ENCODE data around the gene NPPA.

DNA sequence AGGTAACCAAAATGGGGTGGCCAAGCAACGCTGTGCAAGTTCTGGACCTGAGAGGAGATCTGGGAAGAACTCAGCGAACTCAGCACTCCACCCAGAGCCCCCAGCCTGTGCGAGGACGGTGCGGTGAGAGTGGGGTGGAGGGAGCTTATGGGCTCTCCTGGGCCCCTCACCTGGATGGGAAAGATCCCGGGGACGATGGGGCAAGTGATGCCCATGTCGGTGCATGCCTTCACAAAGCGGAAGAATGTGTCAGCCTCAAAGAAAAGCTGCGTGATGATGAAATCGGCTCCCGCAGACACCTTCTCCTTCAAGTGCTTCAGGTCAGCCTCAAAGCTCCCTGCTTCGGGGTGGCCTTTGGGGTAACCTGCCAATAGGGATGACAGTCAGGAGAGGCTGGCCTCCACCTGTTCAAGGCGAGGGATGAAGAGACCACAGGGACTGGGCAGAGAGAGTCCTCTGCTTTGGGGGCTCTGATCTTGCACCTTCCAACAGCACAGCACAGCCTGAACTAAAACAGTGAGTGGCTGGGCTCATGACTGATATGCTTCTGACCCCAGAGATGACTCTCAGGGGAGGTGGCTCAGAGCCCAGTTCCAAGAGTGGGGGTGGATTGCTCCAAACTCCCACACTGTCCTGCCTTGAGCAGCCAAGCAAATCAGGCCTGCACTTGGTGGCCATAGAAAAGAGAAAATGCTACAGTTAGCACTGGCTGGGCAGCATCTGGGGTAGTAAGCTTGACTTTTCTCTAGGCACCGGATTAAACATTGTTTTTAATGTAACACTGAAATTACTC, 51.4 kb downstream of the NPPA start:
- TF ChIP-seq, protein P1, sequence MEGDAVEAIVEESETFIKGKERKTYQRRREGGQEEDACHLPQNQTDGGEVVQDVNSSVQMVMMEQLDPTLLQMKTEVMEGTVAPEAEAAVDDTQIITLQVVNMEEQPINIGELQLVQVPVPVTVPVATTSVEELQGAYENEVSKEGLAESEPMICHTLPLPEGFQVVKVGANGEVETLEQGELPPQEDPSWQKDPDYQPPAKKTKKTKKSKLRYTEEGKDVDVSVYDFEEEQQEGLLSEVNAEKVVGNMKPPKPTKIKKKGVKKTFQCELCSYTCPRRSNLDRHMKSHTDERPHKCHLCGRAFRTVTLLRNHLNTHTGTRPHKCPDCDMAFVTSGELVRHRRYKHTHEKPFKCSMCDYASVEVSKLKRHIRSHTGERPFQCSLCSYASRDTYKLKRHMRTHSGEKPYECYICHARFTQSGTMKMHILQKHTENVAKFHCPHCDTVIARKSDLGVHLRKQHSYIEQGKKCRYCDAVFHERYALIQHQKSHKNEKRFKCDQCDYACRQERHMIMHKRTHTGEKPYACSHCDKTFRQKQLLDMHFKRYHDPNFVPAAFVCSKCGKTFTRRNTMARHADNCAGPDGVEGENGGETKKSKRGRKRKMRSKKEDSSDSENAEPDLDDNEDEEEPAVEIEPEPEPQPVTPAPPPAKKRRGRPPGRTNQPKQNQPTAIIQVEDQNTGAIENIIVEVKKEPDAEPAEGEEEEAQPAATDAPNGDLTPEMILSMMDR (IDR thresholded peaks at IDR 0.05): no peak
- TF ChIP-seq POLR2A (IDR thresholded peaks at IDR 0.05): no peak
